HUES64 (cell line): Measurements from ENCODE around the gene CTNNBIP1.

Source experiments
- H3K27ac ChIP-seq: 2 replicates; pipeline ENCODE4 v1.7.0; 2013; ENCODE audit warnings: low read depth, low read length, inconsistent platforms
- H3K27me3 ChIP-seq: 2 replicates; pipeline ENCODE4 v1.6.1; 2013; ENCODE audit warnings: mild to moderate bottlenecking, low read length; ENCODE audit not compliant: insufficient read depth
- H3K36me3 ChIP-seq: 2 replicates; pipeline ENCODE4 v1.6.1; 2013; ENCODE audit warnings: mild to moderate bottlenecking, low read length; ENCODE audit not compliant: insufficient read depth
- H3K4me1 ChIP-seq: 2 replicates; pipeline ENCODE4 v1.6.1; 2013; ENCODE audit warnings: mild to moderate bottlenecking, low read length, moderate library complexity; ENCODE audit not compliant: insufficient read depth
- H3K4me3 ChIP-seq: 2 replicates; pipeline ENCODE4 v1.5.1; 2013; ENCODE audit warnings: mild to moderate bottlenecking, low read length, moderate library complexity
- H3K9ac ChIP-seq: 2 replicates; pipeline ENCODE4 v1.6.1; 2013; ENCODE audit warnings: mild to moderate bottlenecking, low read depth, low read length
- H3K9me3 ChIP-seq: 2 replicates; pipeline ENCODE4 v1.6.1; 2013; ENCODE audit warnings: low read depth, low read length; ENCODE audit not compliant: insufficient read depth
- WGBS: fragments of 150-250, 120-280 bp; methylation state at CpG from one replicate; pipeline ENCODE4 v1.1.7; 2013; ENCODE audit warnings: missing lambda C conversion rate; 5-methylcytosine and 5-hydroxymethylcytosine counted together

Gene CTNNBIP1

DNA sequence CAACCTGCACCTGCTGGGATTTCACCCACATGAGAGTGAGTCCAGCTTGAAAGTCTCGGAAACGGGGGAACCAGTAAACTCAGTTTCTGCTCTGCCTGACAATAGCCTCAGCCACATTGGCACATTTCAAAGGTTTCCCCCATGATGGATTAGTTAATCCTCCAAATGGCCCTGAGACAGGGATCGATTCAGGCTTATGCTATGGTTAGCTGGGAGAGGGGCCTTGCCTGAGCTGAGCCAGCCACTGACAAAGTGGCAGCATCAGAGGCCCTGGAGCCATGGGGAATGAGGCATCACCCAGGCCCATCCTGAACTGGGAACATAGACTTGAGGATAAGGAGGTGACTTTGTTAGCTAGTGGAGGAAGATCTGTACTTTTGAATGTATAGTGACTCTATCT is 83.5 kb downstream of the CTNNBIP1 start:
- Histone ChIP-seq H3K4me1 (peaks cover 29% of the 10 kb centered on the region), H3K9me3 (no peaks in the 10 kb centered on the region), H3K27ac (no peak overlapping the region), H3K27me3 (peaks cover 20% of the 10 kb centered on the region), H3K36me3 (no peaks in the 10 kb centered on the region), H3K9ac (no peak overlapping the region), H3K4me3 (no peak overlapping the region)
- 82% methylated on average over 3 of the region's 3 CpGs for WGBS

DNA sequence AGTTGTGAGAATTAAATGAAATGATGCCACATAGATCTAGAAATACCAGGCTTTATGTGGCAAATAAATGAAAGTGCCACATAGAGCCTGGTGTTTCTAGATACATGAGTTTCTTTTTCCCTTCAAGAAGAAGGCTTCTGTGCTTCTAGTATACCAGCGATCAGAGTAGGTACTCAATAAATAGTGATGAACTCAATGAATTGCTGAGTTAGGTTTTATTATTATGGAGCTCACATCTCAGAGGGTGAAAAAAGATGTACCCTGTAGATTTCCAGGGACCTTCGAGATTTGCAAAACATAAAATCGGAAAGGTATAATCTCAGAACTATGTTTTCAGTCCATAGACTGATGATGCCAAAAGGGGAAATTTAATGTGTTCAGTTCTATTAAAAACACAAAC is 84.0 kb downstream of the CTNNBIP1 start:
- Histone ChIP-seq H3K9ac (no peak overlapping the region), H3K4me1 (peaks cover 31% of the 10 kb centered on the region), H3K27me3 (peaks cover 20% of the 10 kb centered on the region), H3K9me3 (no peaks in the 10 kb centered on the region), H3K4me3 (no peak overlapping the region), H3K36me3 (no peaks in the 10 kb centered on the region), H3K27ac (no peak overlapping the region)
- 96% methylated on average over 3 of the region's 3 CpGs for WGBS

DNA sequence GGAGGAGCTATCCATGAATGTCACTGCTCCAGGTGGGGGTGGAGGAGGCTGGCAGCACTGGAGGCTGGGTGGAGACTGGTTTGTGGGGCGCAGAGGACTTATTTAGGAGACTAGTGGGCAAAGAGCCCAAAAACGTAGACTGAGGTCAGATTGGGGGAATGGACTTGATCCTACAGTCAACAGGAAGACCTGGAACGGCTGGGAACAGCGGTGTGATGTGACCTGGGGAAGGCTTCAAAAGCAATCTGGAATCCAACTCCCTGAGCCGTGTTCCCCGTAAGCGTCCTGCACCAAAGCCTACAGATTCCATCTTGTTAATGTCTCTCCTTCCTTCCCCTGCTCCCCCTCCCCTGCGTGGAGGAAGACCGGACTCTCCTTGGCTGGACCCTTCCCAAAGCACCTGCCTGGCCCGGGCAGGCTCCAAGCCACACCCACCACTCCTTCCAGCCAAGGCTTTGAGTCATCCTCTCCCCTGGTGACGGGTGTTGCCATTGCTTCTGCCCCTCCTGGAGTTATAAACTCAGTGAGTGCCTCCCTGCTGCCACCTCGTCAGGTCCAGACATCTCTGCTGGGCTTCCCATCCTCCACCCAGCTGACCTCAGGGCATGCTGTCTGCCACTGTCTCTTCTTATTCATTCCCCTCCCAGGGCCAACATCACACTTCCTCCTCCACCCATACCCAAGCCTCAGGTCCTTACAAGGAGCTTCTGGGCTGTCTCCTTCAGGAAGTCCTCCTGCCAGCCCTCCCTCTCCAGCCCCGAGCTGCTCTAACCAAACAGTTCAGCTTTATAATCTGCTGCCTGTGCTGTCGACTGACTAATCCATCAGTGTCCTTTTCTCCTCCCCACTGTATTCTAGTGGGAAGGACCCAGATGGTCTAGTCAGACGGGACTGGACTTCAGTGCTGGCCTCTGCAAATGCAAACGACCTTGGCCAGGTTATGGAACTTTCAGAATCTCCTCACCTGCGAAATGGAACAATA is 84.7 kb downstream of the CTNNBIP1 start:
- Histone ChIP-seq H3K36me3 (no peaks in the 10 kb centered on the region), H3K27me3 (peaks cover 20% of the 10 kb centered on the region), H3K4me1 (peaks cover 37% of the 10 kb centered on the region), H3K9ac (no peak overlapping the region), H3K4me3 (peak overlapping the region; percentile 78; the same call in 1 of the 2 replicates), H3K9me3 (no peaks in the 10 kb centered on the region), H3K27ac (no peak overlapping the region; the same call in 1 of the 2 replicates)
- 17% methylated on average over 17 of the region's 17 CpGs for WGBS

DNA sequence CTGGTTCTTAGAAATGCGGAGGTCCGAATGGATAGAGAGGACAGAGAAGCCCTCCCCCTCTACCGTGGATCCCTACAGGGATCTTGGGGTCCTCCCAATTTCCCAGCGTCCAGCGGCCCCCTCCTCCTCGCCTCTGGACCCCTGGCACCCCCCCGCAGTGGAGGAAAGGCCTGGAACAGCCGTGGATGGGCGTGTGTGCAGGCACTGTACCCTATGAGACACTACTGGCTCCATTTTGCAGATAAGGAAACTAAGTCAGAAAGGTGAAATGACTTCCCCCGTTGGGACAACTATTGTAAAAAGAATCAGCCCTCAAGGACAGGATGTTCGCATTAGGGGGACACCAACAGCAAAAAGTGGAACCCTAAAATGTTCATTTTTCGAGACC is 85.4 kb downstream of the CTNNBIP1 start:
- Histone ChIP-seq H3K4me1 (peaks cover 37% of the 10 kb centered on the region), H3K4me3 (peak overlapping the region; percentile 78), H3K27ac (no peak overlapping the region; the same call in 1 of the 2 replicates), H3K9me3 (no peaks in the 10 kb centered on the region), H3K9ac (no peak overlapping the region), H3K36me3 (no peaks in the 10 kb centered on the region), H3K27me3 (peaks cover 20% of the 10 kb centered on the region)
- WGBS, result 11% methylated on average over 12 of the region's 12 CpGs

DNA sequence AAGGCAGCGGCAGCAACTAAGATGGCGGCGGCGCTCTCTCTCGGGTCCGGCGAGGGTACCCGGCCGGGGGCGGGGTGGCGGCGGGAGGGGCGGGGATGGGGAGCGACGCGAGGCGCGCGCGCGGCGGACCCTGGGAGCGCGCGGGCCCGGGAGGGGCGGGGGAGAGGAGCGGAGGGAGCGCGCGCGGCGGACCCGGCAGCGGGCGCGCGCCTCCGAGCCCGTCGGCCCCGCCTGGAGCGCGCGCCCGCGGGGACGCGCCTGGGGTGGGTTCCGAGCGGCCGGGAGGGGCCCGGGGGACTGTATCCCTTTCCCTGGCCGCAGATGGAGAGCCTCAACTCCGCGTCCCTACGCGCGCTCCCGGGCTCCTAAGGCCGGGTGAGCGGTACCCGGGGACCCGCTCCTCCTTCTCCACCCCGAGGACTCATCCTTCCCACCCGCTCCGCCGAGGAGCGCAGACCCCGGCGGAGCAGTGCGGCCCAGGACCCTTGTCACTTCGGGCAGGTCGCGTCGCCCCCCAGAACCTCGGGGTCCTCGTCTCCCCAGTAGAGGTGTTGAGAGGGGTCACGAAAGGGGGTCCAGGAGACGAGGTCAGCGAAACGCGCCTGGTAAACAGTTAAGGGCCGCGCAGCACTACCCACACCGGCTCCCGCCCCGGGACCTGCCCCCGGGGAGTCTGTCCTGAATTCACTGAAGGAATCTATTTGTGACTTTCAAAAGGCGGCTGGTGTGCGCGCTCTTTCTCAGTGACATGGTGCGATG is 85.9 kb downstream of the CTNNBIP1 start, which contains the start of gene CLSTN1:
Gene CLSTN1 (minus strand): TSS at position 23 of the 759 bp plus-strand sequence. CDS start 232 bp downstream, outside the sequence.
- Histone ChIP-seq H3K36me3 (no peaks in the 10 kb centered on the region), H3K4me1 (peaks cover 37% of the 10 kb centered on the region), H3K4me3 (peak within 1 kb of the TSS; percentile 97), H3K27ac (peak within 1 kb of the TSS; percentile 77; the same call in 1 of the 2 replicates), H3K9ac (peak within 1 kb of the TSS; percentile 82), H3K27me3 (peaks cover 20% of the 10 kb centered on the region), H3K9me3 (no peaks in the 10 kb centered on the region)
- WGBS, result under 1% methylated on average over 93 of the region's 93 CpGs

DNA sequence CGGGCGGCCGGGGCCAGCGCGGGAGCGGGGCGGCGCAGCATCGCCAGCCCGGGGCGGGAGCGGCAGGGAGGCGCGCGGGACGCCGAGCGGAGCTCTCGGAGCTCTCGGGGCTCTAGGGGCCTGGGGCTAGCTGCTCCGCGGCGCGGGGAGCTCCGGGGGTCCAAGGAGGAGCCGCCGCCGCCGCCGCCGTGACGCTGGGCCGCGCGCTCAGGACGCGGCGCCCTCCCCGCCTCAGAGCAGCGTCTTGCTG is 86.5 kb downstream of the CTNNBIP1 start:
- H3K27ac ChIP-seq, result peak overlapping the region; percentile 77; the same call in 1 of the 2 replicates

DNA sequence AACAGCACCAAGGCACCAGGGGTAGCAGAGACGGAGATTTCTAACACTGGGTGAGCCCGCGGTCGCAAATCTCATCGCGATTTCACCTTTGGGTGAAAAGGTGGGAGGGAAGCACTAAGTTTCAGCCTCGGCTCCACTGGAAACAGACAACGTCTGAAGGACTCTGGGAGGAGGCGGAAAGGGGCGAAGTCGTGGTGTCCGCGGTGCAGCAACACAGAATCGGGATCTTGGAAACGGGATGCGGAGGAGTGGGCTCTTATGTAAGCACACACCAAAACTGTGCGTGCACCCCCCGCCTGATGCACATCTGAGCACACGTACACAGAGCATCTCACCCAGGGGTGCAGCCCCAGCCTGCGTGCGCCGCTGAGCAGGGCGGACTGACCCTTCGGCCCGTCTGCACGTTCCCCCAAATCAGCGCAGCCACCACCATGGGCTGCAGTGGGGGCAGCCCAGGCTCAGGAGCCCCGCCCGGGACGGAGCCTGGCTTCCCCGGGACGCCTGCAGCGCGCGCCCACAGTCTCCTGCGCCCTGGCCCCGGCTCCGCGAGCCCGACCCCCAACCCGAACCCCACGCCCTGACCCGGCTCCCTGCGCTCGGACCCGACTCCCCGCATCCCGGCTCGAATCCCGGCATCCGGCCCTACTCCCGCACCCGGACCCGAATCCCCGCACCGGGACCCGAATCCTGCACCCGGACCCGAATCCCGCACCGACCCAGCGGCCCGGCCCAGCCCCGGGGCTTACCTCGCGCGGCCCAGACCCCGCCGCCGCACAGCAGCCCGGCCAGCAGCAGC is 87.0 kb downstream of the CTNNBIP1 start:
- peaks cover 37% of the 10 kb centered on the region for H3K4me1 ChIP-seq
- peak overlapping the region; percentile 97 for H3K4me3 ChIP-seq
- no peaks in the 10 kb centered on the region for H3K36me3 ChIP-seq
- no peaks in the 10 kb centered on the region for H3K9me3 ChIP-seq
- H3K27ac ChIP-seq, result peak overlapping the region; percentile 77; the same call in 1 of the 2 replicates
- WGBS, result under 1% methylated on average over 71 of the region's 71 CpGs
- H3K27me3 ChIP-seq, result peaks cover 20% of the 10 kb centered on the region
- peak overlapping the region; percentile 82 for H3K9ac ChIP-seq

More for the DNA sequence above, 86.5 kb downstream of the CTNNBIP1 start:
- no peaks in the 10 kb centered on the region for H3K9me3 ChIP-seq
- peak overlapping the region; percentile 82 for H3K9ac ChIP-seq
- H3K4me3 ChIP-seq, result peak overlapping the region; percentile 97
- H3K36me3 ChIP-seq, result no peaks in the 10 kb centered on the region
- H3K4me1 ChIP-seq, result peaks cover 37% of the 10 kb centered on the region
- 1% methylated on average over 40 of the region's 40 CpGs for WGBS
- peaks cover 20% of the 10 kb centered on the region for H3K27me3 ChIP-seq

DNA sequence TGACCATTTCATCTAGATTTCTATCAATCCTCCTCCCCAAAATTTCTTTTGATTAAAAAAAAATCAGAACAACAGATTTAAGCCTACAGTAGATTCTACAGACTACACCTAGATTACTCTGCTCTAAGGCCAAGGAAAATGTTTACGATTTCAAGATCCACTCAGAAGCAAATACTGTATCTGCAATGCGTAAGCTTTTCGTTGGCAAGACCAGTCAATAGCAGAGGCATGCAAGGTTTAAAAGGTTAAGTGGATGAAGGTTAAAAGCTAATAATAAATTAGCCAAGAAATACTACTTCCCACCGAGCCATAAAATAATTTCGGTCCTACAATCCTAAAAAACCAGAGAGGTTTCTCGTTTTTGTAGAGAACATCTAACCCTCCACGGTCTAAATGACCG is 87.6 kb downstream of the CTNNBIP1 start:
- peak overlapping the region; percentile 82 for H3K9ac ChIP-seq
- 11% methylated on average over 8 of the region's 8 CpGs for WGBS
- no peak overlapping the region for H3K27ac ChIP-seq

DNA sequence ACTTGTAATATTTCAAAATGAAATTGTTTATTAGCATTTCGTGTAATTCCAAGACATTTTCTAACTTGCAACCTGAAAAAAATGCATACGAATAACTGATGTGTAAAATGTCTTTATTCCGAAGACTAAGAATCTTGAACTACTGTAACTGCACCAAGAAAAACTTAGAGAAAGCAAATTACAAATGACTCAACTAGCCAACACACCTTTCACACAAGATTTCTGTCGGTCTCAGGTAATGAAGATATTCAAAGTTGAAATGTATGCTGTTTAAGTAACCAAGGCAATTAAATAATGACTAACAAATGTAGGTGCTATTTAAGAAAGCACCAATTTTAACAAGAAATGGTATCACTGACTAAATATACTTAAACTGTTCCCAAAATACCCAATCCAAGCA is 88.4 kb downstream of the CTNNBIP1 start:
- Histone ChIP-seq H3K4me3 (0 out of 2 replicates have a peak overlapping the region, but pooled peaks have one; percentile 7), H3K36me3 (no peaks in the 10 kb centered on the region), H3K4me1 (peaks cover 46% of the 10 kb centered on the region), H3K9me3 (no peaks in the 10 kb centered on the region), H3K9ac (no peak overlapping the region), H3K27me3 (peaks cover 20% of the 10 kb centered on the region), H3K27ac (no peak overlapping the region)
- 96% methylated on average over 2 of the region's 4 CpGs for WGBS

More for the DNA sequence above, 87.6 kb downstream of the CTNNBIP1 start:
- peaks cover 41% of the 10 kb centered on the region for H3K4me1 ChIP-seq
- H3K9me3 ChIP-seq, result no peaks in the 10 kb centered on the region
- no peaks in the 10 kb centered on the region for H3K36me3 ChIP-seq
- peaks cover 20% of the 10 kb centered on the region for H3K27me3 ChIP-seq
- H3K4me3 ChIP-seq, result peak overlapping the region; percentile 97

DNA sequence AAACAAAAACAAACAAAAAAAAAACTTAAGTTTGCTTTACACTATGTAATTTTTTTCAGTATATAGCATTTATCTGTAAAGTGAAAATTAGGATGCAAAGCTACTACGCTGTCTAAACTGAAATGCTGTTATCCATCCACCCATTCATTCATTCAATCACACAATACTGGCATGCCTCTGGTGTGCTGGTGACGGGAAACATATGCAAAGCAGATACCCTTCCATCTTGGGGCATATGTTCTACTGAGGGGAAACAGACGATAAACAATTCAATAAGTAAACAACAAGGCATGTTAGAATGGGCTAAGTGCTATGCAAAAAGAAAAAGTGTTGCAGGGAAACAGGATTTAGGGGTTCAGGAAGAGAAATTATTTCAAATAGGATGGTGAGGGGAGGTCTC is 89.5 kb downstream of the CTNNBIP1 start:
- H3K4me1 ChIP-seq, result peaks cover 40% of the 10 kb centered on the region
- no peak overlapping the region for H3K4me3 ChIP-seq
- WGBS, result 94% methylated on average over 3 of the region's 3 CpGs

More for the DNA sequence above, 89.5 kb downstream of the CTNNBIP1 start:
- Histone ChIP-seq H3K27me3 (peaks cover 14% of the 10 kb centered on the region), H3K36me3 (no peaks in the 10 kb centered on the region), H3K27ac (no peak overlapping the region), H3K9ac (no peak overlapping the region), H3K9me3 (no peaks in the 10 kb centered on the region)
